ENCODE measurements around the gene SLC44A3.

Gene SLC44A3

GRCh38 chr1:94863297-94863911 is 43.2 kb downstream of the SLC44A3 start:
- no peak overlapping the region for H3K4me3 ChIP-seq (ENCODE audit: low read depth, low read length)
- no peak for DNase-seq (ENCODE audit: low read depth, low spot score)
- TF ChIP-seq CTCF (IDR thresholded peaks at IDR 0.05; ENCODE audit: insufficient read depth, low read length, missing control alignments) = no peak
- ChIA-PET CTCF (interaction anchor here (1.1 to 7.8 kb wide), 5 partner anchors 10 to 180 kb away, joined by 3 to 97 read pairs (median 12); no protein-coding TSS in a partner anchor), POLR2A (interaction anchor here (0.8 to 1.5 kb wide), 2 partner anchors 63 to 163 kb away, joined by 3 read pairs; partner anchors contain the start of gene CNN3)

- CTCF ChIA-PET = interaction anchor here (1.1 to 7.8 kb wide), 5 partner anchors 9 to 179 kb away, joined by 3 to 97 read pairs (median 12); no protein-coding TSS in a partner anchor
- DNase-seq (ENCODE audit: low read depth, low spot score) = peak; percentile 74
- TF ChIP-seq CTCF (IDR thresholded peaks at IDR 0.05; ENCODE audit: insufficient read depth, low read length, missing control alignments) = no peak
- H3K4me3 ChIP-seq (ENCODE audit: low read depth, low read length) = no peak overlapping the region
- POLR2A ChIA-PET = interaction anchor here (0.8 to 1.5 kb wide), 2 partner anchors 63 to 162 kb away, joined by 3 read pairs; partner anchors contain the start of gene CNN3
Observed at GRCh38 chr1:94863919-94864318, 43.8 kb downstream of the SLC44A3 start.

- POLR2A ChIA-PET = interaction anchor here (0.8 to 1.7 kb wide), 4 partner anchors 9 to 60 kb away, joined by 3 to 4 read pairs (median 3); no protein-coding TSS in a partner anchor
- TF ChIP-seq CTCF (IDR thresholded peaks at IDR 0.05; ENCODE audit: insufficient read depth, low read length, missing control alignments) = no peak
- DNase-seq (ENCODE audit: low read depth, low spot score) = no peak
- CTCF ChIA-PET = interaction anchor here (0.6 to 7.8 kb wide), 6 partner anchors 8 to 245 kb away, joined by 3 to 97 read pairs (median 11); no protein-coding TSS in a partner anchor
- H3K4me3 ChIP-seq (ENCODE audit: low read depth, low read length) = no peak overlapping the region
Observed at GRCh38 chr1:94864821-94865220, 44.7 kb downstream of the SLC44A3 start.

- H3K4me3 ChIP-seq (ENCODE audit: low read depth, low read length) = no peak overlapping the region
- POLR2A ChIA-PET = interaction anchor here (0.8 to 1.7 kb wide), 4 partner anchors 10 to 60 kb away, joined by 3 to 4 read pairs (median 3); no protein-coding TSS in a partner anchor
- no peak for DNase-seq (ENCODE audit: low read depth, low spot score)
- CTCF ChIA-PET = interaction anchor here (1.0 to 7.8 kb wide), 4 partner anchors 12 to 178 kb away, joined by 3 to 97 read pairs (median 35); no protein-coding TSS in a partner anchor
- no peak for TF ChIP-seq CTCF (IDR thresholded peaks at IDR 0.05; ENCODE audit: insufficient read depth, low read length, missing control alignments)
Observed at GRCh38 chr1:94865360-94865759, 45.2 kb downstream of the SLC44A3 start.

- CTCF ChIA-PET = interaction anchor here (6.5 to 7.8 kb wide), 2 partner anchors 13 to 174 kb away, joined by 60 to 97 read pairs; no protein-coding TSS in a partner anchor
- DNase-seq (ENCODE audit: low read depth, low spot score) = peak; percentile 81
- H3K4me3 ChIP-seq (ENCODE audit: low read depth, low read length) = no peak overlapping the region
- POLR2A ChIA-PET = interaction anchor here (1.7 kb wide), 1 partner anchor 12 kb away, joined by 4 read pairs; no protein-coding TSS in a partner anchor
- no peak for TF ChIP-seq CTCF (IDR thresholded peaks at IDR 0.05; ENCODE audit: insufficient read depth, low read length, missing control alignments)
Observed at GRCh38 chr1:94866164-94866807, 46.1 kb downstream of the SLC44A3 start.

GRCh38 chr1:94871031-94871430 is 50.9 kb downstream of the SLC44A3 start:
- no peak for DNase-seq (ENCODE audit: low read depth, low spot score)
- no peak overlapping the region for H3K4me3 ChIP-seq (ENCODE audit: low read depth, low read length)
- POLR2A ChIA-PET = no interaction called here
- CTCF ChIA-PET = interaction anchor here (3.7 to 10.8 kb wide), 3 partner anchors 7 to 170 kb away, joined by 12 to 84 read pairs (median 17); no protein-coding TSS in a partner anchor
- TF ChIP-seq CTCF (IDR thresholded peaks at IDR 0.05; ENCODE audit: insufficient read depth, low read length, missing control alignments) = no peak

Measured in AG04449 (cell line).